AG04450 (cell line): Measurements from ENCODE around the gene C2orf68. TPM values are rescaled to one million over a fixed set of nuclear protein-coding genes. Genes with fewer than 3 reads are reported as not detected.
"Not testable (repeated sequence)": the region's sequence is repeated elsewhere in the genome, so short reads cannot be mapped to it uniquely, and the experiment has no call there.

ENCODE experiments used
- CTCF ChIA-PET: fragments of 300-600, 350-600 bp; formaldehyde crosslinking; extraction: SDS; loops from one replicate; lab custom pipeline; 2022; ENCODE audit warnings: antibody characterized with exemption, inconsistent platforms; lab: Charles Lee
- POLR2A ChIA-PET: fragments of 350-600 bp; formaldehyde crosslinking; extraction: SDS; loops from one replicate; lab custom pipeline; 2021; ENCODE audit warnings: antibody characterized with exemption, inconsistent platforms; lab: Yijun Ruan, JAX
- DNase-seq: peaks from one replicate; pipeline ENCODE4 v3.0.0-alpha.2; 2011; ENCODE audit warnings: low read depth, low spot score
- H3K27ac ChIP-seq: one replicate; pipeline ENCODE4 v1.5.1; 2012; ENCODE audit warnings: low read depth, low read length, control low read depth
- H3K27me3 ChIP-seq: one replicate; pipeline ENCODE4 v1.6.0; 2012; ENCODE audit warnings: low read length; ENCODE audit not compliant: control insufficient read depth, insufficient read depth
- H3K4me3 ChIP-seq: 2 replicates; pipeline ENCODE4 v1.5.1; 2011; ENCODE audit warnings: mild to moderate bottlenecking, low read depth, low read length, control low read depth
- H3K9me3 ChIP-seq: 2 replicates; pipeline ENCODE4 v1.5.1; 2012; ENCODE audit warnings: low read length; ENCODE audit not compliant: control insufficient read depth, insufficient read depth
- CTCF ChIP-seq: IDR thresholded peaks from 2 replicates; pipeline ENCODE4 v1.5.1; 2011; ENCODE audit warnings: low read depth, low read length, control low read depth, inconsistent platforms
- polyA plus RNA-seq: library from polyadenylated mRNA; depleted of rRNA; stranded (reverse); fragments of >200 nt; gene quantifications from 2 replicates; pipeline ENCODE4 v1.2.3, GENCODE V29; 2011

Gene C2orf68
- polyA plus RNA-seq, 1 experiment = 17.8 TPM

GRCh38 chr2:85659324-85659981, 47.6 kb upstream of the C2orf68 start:
- CTCF ChIA-PET = interaction anchor here (0.6 to 3.5 kb wide), 5 partner anchors 11 to 139 kb away, joined by 3 to 12 read pairs (median 5); no protein-coding TSS in a partner anchor
- TF ChIP-seq CTCF = no peak
- no peak for DNase-seq
- POLR2A ChIA-PET = interaction anchor here (1.3 kb wide), 1 partner anchor 10 kb away, joined by 3 read pairs; no protein-coding TSS in a partner anchor
- Histone ChIP-seq H3K9me3 (no peaks in the 10 kb centered on the region; the same call in 1 of the 2 replicates), H3K27ac (no peak overlapping the region), H3K27me3 (no peaks in the 10 kb centered on the region), H3K4me3 (no peak overlapping the region)

DNA sequence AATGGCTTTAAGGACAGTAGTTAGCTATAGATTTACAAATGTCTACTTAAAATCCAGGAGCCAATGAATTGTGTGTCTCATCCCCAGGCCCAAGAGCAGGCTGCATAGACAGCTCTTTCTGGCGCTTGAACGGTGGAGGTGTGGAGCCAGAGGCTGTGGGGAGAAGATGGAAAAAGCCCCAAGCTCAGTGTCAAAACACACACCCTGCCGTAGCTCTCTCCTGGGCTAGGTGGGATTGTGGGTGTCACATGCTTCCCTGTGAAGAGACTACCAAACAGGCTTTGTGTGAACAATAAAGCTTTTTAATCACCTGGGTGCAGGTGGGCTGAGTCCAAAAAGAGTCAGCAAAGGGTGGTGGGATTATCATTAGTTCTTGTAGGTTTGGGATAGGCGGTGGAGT, 45.5 kb upstream of the C2orf68 start:
- ChIA-PET CTCF (interaction anchor here (0.6 to 3.5 kb wide), 6 partner anchors 9 to 92 kb away, joined by 3 to 12 read pairs (median 4); no protein-coding TSS in a partner anchor), POLR2A (interaction anchor here (1.0 kb wide), 1 partner anchor 41 kb away, joined by 3 read pairs; the partner anchor contains the start of gene USP39)
- not testable (repeated sequence) for H3K9me3 ChIP-seq, H3K4me3 ChIP-seq, DNase-seq, H3K27me3 ChIP-seq, H3K27ac ChIP-seq

GRCh38 chr2:85656468-85656867, 44.6 kb upstream of the C2orf68 start:
- Histone ChIP-seq H3K27ac (no peak overlapping the region), H3K4me3 (no peak overlapping the region), H3K9me3 (no peaks in the 10 kb centered on the region), H3K27me3 (no peaks in the 10 kb centered on the region)
- ChIA-PET CTCF (interaction anchor here (1.6 to 3.5 kb wide), 3 partner anchors 19 to 93 kb away, joined by 4 to 12 read pairs (median 6); no protein-coding TSS in a partner anchor), POLR2A (interaction anchor here (0.7 kb wide), 1 partner anchor 77 kb away, joined by 3 read pairs; no protein-coding TSS in a partner anchor)
- no peak for DNase-seq
- TF ChIP-seq CTCF = no peak

DNA sequence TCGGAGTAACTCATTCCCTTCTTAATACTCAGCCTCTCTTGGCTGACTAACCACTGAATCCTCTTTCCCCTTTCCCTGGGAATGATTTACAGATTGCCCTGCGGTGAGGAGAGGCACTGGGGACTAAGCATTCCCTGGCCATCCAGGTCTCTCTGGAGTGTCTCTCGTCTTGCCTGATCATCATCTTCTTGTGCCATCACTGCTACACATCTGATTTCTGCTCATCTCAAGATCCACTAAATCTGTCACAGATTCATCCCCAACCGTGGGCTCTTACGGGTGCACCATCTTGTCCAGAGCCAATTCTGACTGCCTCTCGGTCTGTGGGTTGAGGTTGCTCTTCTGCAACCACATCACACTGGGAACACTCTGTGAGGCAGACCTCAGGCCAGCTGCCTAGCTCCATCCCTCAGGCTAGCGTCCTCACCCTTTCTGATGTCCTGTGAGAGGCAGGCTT, 44.1 kb upstream of the C2orf68 start:
- no peak for DNase-seq
- TF ChIP-seq CTCF = no peak
- Histone ChIP-seq H3K27me3 (no peaks in the 10 kb centered on the region), H3K27ac (no peak overlapping the region), H3K4me3 (no peak overlapping the region), H3K9me3 (no peaks in the 10 kb centered on the region)
- ChIA-PET POLR2A (interaction anchor here (0.7 kb wide), 1 partner anchor 77 kb away, joined by 3 read pairs; no protein-coding TSS in a partner anchor), CTCF (interaction anchor here (1.2 to 1.9 kb wide), 2 partner anchors 51 to 73 kb away, joined by 3 to 6 read pairs; no protein-coding TSS in a partner anchor)

- H3K9me3 ChIP-seq = no peaks in the 10 kb centered on the region
- H3K4me3 ChIP-seq = no peak overlapping the region
- no peak for TF ChIP-seq CTCF
- H3K27me3 ChIP-seq = no peaks in the 10 kb centered on the region
- DNase-seq = no peak
- H3K27ac ChIP-seq = no peak overlapping the region
- ChIA-PET POLR2A (no interaction called here), CTCF (interaction anchor here (1.2 kb wide), 1 partner anchor 16 kb away, joined by 3 read pairs; no protein-coding TSS in a partner anchor)
Measured at GRCh38 chr2:85653996-85654395, 42.1 kb upstream of the C2orf68 start.
